ENCODE measurements around the gene GEN1. TPM values are rescaled to one million over a fixed set of nuclear protein-coding genes. Genes with fewer than 3 reads are reported as not detected.
"Not testable (repeated sequence)": the region's sequence is repeated elsewhere in the genome, so short reads cannot be mapped to it uniquely, and the experiment has no call there.

Gene GEN1
- total and polyA plus RNA-seq, 4 donors: 1.2 to 12.7 (median 7.8) TPM

GRCh38 chr2:17822445-17823117, 68.6 kb downstream of the GEN1 start:
- DNase-seq (ENCODE audit: low spot score): no peak
- TF ChIP-seq FOXA1 (IDR thresholded peaks at IDR 0.05) (no peak), TAF1 (conservative IDR thresholded peaks at IDR 0.05) (no peak)
- no peak overlapping the region for H3K9ac ChIP-seq (ENCODE audit: low read depth in 1 of 2, low read length in 2 of 2)
- 54% methylated on average over 4 of the region's 4 CpGs for WGBS
- no peaks in the 10 kb centered on the region for H3K36me3 ChIP-seq (ENCODE audit: control insufficient read depth in 4 of 4, insufficient read depth in 3 of 4, low read depth in 1 of 4, low read length in 3 of 4)
- no peaks in the 10 kb centered on the region for H3K9me3 ChIP-seq (ENCODE audit: control insufficient read depth in 4 of 4, low read length in 3 of 4)
- no peak overlapping the region for H3K27ac ChIP-seq (ENCODE audit: low read depth in 1 of 2, low read length in 2 of 2)
- no peaks in the 10 kb centered on the region for H3K27me3 ChIP-seq (ENCODE audit: control insufficient read depth in 4 of 4, insufficient read depth in 4 of 4, low read length in 3 of 4)
- no peak overlapping the region for H3K4me3 ChIP-seq (ENCODE audit: low read depth in 1 of 3, low read length in 3 of 3)
- no peaks in the 10 kb centered on the region for H3K4me1 ChIP-seq (ENCODE audit: control insufficient read depth in 4 of 4, insufficient read depth in 4 of 4, low read length in 3 of 4)

GRCh38 chr2:17823646-17824045, 69.7 kb downstream of the GEN1 start:
- WGBS: 76% methylated on average over 4 of the region's 4 CpGs
- H3K27ac ChIP-seq (ENCODE audit: low read depth in 1 of 2, low read length in 2 of 2); H3K9me3 ChIP-seq (ENCODE audit: control insufficient read depth in 4 of 4, low read length in 3 of 4): not testable (repeated sequence)

GRCh38 chr2:17827316-17827715, 73.4 kb downstream of the GEN1 start:
- TF ChIP-seq MAX (IDR thresholded peaks at IDR 0.05) (no peak), JUND (IDR thresholded peaks at IDR 0.05) (no peak), EGR1 (IDR thresholded peaks at IDR 0.05; ENCODE audit: low read depth in 2 of 2) (no peak), ATF3 (IDR thresholded peaks at IDR 0.05) (no peak), REST (IDR thresholded peaks at IDR 0.05) (no peak), ZBTB33 (IDR thresholded peaks at IDR 0.05) (no peak), NR2F2 (IDR thresholded peaks at IDR 0.05) (no peak), TAF1 (conservative IDR thresholded peaks at IDR 0.05) (no peak)
- Histone ChIP-seq H3K36me3 (ENCODE audit: control insufficient read depth in 4 of 4, insufficient read depth in 3 of 4, low read depth in 1 of 4, low read length in 3 of 4) (no peaks in the 10 kb centered on the region), H3K27ac (ENCODE audit: low read depth in 1 of 2, low read length in 2 of 2) (no peak overlapping the region)

More at GRCh38 chr2:17823646-17824045, 69.7 kb downstream of the GEN1 start:
- H3K4me3 ChIP-seq (ENCODE audit: low read depth in 1 of 3, low read length in 3 of 3); H3K9ac ChIP-seq (ENCODE audit: low read depth in 1 of 2, low read length in 2 of 2); H3K36me3 ChIP-seq (ENCODE audit: control insufficient read depth in 4 of 4, insufficient read depth in 3 of 4, low read depth in 1 of 4, low read length in 3 of 4); H3K27me3 ChIP-seq (ENCODE audit: control insufficient read depth in 4 of 4, insufficient read depth in 4 of 4, low read length in 3 of 4); DNase-seq (ENCODE audit: low spot score); H3K4me1 ChIP-seq (ENCODE audit: control insufficient read depth in 4 of 4, insufficient read depth in 4 of 4, low read length in 3 of 4): not testable (repeated sequence)

More at GRCh38 chr2:17827316-17827715, 73.4 kb downstream of the GEN1 start:
- no peaks in the 10 kb centered on the region for H3K9me3 ChIP-seq (ENCODE audit: control insufficient read depth in 4 of 4, low read length in 3 of 4)
- no peak for DNase-seq (ENCODE audit: low spot score)
- H3K9ac ChIP-seq (ENCODE audit: low read depth in 1 of 2, low read length in 2 of 2): no peak overlapping the region
- no peaks in the 10 kb centered on the region for H3K27me3 ChIP-seq (ENCODE audit: control insufficient read depth in 4 of 4, insufficient read depth in 4 of 4, low read length in 3 of 4)
- H3K4me3 ChIP-seq (ENCODE audit: low read depth in 1 of 3, low read length in 3 of 3): no peak overlapping the region
- 82% methylated on average over 5 of the region's 5 CpGs for WGBS
- peaks cover 0 to 11% (median 5%) of the 10 kb centered on the region in 4 donors for H3K4me1 ChIP-seq (ENCODE audit: control insufficient read depth in 4 of 4, insufficient read depth in 4 of 4, low read length in 3 of 4)
